Activated CD4-positive, alpha-beta T cell treated with anti-CD3 and anti-CD28 coated beads, Interleukin-2, amount 50 U/mL, for 1 hour (primary cell): Measurements from ENCODE around the gene CFL1.
A peak's percentile ranks its signal among the peaks of the same experiment; 100 is the strongest.

Source experiments
- DNase-seq: peaks from one replicate; pipeline ENCODE4 v3.0.0-alpha.2; 2020

The CFL1 gene

DNA sequence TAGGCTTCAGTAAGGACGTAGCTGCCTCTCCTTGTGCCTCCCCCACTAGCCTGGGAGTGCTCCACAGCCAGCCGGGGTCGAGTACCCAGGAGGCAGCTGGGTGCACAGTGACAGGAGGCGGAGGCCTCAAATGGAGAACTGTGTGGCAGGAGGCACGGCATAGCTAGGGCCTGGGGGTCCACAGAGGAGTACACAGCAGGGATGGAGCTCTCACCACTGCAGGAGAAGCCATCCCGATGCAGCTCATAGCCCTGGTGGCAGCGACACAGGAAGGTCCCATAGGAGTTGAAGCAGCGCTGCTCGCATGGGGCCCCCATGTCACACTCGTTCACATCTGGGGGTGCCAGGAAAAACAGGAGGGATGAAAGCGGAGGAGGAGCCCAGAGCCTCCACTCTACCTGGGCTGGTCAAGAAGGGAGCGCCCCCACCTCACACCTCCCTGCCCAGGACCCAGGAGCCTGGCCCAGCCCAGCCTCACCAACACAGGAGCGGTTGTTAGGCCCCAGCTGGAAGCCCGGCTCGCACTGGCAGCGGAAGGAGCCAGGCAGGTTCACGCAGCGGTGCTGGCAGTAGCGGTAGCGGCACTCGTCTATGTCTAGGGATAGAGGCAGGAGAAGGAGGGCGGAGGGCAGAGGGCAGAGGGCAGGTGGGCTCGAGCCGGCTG, 11.8 kb upstream of the CFL1 start:
- DNase-seq, result no peak

DNA sequence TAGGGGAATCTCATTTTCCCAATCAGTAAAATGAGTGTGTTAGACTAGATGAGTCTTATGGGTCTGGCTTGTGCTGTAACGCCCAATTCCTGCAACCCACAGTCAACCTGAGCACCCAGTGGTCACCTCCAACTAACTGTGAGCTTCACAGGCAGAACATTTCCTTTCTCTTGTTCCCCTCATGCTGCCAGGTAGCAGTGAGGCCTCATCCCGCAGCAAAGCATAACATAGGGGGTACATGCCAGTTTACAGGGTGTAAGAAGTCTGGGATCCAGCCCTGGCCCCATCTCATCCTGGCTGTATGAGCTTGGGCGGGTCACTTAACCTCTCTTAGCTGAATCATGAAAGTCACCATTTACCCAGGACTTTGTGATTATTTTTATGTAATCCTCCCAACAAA, 10.9 kb upstream of the CFL1 start:
- no peak for DNase-seq

DNA sequence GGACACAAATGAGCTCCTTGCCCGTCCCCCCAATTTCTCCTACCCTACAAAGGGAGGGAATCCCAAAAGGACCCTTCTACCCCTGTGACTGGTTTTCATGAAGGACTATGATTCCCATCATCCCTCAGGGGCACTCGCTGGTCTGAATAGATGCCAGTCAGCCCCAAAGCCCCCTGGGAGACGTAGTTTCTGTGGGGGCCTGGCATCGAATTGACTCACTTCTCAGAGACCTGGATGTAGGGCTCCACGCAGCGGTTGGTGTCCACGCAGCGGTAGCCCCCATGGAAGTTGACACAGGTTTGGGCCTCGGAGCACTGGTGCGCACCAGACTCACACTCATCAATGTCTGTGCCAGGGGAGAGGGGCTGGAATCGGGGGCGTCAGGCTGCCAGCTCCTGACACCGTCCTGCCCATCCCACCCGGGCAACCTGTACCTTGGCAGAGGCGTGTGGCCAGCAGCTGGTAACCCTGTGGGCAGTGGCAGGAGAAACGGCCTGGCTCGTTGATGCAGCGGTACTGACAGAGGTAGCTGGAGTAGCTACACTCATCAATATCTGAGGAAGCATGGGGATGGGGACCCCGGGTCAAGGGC, 10.2 kb upstream of the CFL1 start:
- peak; percentile 26 for DNase-seq

DNA sequence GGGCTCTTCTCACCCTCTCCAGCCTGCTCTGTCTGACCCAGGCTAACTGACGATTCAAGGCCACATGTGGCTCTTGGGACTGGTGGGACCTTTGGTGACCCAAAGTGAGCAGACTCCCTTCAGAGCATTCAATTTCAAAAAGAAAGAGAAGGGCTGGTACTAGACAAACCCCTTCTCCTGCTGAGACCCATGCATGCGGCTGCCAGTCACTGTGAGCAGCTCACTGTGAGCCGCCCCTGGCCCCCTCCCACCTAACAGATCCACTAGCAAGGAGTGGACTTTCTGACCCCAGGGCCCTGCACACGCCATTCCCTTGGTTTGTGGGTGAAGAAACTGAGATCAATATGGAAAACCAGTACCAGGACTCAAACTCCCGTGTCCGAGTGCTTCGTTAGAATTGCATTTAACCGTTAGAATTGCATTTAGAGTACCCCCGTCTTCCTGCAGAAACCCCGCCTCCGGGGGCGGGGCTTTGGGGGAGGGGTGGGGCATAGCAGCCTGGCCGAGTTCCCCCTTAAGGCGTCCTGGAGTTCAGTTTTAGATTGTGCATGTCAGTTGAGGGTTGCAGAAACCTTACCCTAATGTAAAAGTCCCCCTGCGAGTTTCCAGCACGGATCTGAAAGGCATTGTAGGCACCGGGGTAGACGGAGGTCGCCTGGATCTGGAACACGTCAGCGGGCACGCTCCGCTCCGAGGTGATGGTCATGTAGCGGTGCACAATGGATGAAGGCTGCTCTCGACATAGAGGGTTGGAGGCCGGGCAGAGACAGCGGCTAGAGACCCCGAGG, 9.5 kb upstream of the CFL1 start:
- DNase-seq, result no peak

DNA sequence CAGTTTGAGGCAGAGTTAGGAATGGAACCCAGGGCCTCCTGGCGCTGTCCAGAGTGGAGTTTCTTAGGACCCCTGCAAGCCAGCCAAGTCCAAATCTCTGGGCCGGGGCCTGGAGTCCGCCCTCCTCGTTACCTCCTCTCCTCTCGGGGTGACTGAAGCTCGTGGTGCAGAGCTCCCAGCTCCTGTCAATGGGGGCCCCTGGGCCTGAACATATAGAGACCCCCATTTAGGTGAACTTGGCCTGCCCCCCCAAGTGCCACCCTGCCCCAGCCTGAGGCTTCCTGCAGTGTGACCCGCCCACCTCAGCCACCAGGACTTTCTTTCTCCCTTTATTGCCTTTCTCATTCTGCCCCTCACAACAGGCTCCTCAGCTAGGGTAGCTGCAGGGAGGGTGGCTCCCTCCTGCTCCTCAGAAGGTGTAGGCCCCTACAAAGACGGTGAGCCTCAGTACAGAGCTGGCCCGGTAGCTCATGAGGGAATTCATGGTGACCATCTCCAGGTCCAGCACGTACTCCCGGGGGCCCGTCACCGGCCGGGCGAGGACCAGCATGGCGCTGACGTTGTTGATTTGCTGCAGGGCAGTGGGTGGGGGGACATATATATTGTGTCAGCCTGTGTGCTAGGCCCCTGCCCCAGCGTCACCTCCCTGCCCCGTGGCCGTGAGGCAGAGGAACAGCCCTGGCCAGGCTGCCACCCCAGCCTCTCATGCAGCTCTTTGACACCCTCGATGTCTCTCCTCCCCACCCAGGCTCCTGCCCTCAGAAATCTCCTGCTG, 8.7 kb upstream of the CFL1 start:
- no peak for DNase-seq

DNA sequence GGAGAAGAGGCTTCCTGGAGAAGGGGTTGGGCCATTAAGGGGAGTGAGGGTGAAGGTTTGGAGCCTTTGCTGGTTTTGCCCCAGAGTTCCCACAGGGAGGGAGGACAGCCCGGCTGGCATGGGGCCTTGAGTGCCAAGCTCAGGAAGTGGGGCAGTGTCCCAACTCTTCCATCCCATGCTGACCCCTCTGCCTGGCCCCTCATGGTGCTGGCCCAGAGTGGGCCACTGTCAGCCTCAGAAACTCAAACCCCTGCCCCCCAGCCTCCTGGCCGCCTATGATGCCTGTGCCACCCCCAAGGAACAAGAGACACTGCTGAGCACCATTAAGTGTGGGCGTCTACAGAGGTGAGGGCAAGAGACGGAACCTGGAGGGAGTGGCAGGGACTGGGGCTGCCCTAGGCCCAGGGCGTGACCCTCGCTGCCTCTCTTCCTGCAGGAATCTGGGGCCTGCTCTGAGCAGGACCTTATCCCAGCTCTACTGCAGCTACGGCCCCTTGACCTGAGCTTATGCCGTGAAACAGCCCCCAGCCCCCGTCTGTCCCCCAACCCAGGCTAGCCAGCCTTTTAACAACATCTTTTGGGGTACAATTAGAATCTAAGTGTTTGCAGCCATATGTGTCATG, 7.7 kb upstream of the CFL1 start:
- DNase-seq, result no peak

DNA sequence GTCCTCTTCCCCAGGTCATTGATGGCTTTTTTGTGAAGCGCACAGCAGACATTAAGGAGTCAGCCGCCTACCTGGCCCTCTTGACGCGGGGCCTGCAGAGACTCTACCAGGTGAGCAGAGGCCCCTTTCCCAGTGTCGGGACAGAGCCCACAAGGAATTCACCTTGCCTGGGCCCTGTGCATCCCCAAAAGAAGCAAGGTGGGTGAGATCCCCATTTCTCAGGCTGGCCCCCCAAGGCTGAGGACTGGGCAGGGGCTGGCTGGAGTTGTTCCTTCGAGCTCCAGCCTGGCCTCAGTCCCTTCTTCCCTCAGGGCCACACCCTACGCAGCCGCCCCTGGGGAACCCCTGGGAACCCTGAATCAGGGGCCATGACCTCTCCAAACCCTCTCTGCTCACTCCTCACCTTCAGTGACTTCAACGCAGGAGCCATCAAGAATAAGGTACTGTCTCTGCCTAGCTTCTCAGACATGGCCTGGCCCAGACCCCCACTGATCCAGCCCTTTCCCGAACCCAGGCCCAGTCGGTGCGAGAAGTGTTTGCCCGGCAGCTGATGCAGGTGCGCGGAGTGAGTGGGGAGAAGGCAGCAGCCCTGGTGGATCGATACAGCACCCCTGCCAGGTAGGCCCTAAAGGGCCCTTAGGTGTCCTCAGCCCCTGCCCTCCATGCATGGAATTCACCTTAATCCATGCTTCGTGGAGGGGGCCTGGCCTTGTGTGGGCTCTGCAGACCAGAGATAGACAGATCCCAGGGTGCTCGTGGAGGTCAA, 6.9 kb upstream of the CFL1 start:
- no peak for DNase-seq

DNA sequence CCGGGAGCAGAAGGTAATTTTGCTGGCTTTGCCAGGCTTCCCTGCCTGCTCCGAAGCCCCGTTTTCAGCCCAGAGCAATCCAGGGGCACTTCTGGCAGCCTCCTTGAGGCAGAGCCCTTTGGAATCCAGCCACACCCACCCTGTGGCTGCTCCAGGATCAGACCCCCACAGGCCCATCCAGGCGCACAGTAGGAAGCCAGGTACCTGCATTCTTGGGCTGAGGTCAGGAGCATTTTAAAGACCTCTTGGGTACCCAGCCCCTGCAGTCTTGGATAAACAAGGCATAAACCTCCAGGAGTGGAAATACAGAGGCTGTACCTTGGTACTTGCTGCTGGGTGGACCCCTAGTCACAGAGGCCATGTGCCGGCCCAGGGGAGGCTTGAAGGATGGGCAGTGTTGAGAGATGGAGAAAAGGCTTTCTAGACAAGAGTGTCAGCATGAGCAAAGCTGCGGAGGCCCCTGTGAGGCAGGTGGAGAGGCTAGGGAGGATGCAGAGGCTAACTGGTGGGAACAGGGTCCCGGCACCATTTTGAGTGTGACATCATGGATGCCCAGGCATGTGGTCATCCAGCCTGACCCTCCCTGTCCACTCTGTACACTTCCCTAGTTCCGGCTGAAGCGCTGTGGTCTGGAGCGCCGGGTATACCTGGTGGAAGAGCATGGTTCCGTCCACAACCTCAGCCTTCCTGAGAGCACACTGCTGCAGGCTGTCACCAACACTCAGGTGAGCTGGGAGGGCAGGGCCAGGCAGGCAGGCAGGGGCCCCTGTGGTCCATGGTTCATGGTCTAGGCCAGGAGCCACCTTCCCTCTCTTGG, 6.1 kb upstream of the CFL1 start:
- DNase-seq, result no peak

DNA sequence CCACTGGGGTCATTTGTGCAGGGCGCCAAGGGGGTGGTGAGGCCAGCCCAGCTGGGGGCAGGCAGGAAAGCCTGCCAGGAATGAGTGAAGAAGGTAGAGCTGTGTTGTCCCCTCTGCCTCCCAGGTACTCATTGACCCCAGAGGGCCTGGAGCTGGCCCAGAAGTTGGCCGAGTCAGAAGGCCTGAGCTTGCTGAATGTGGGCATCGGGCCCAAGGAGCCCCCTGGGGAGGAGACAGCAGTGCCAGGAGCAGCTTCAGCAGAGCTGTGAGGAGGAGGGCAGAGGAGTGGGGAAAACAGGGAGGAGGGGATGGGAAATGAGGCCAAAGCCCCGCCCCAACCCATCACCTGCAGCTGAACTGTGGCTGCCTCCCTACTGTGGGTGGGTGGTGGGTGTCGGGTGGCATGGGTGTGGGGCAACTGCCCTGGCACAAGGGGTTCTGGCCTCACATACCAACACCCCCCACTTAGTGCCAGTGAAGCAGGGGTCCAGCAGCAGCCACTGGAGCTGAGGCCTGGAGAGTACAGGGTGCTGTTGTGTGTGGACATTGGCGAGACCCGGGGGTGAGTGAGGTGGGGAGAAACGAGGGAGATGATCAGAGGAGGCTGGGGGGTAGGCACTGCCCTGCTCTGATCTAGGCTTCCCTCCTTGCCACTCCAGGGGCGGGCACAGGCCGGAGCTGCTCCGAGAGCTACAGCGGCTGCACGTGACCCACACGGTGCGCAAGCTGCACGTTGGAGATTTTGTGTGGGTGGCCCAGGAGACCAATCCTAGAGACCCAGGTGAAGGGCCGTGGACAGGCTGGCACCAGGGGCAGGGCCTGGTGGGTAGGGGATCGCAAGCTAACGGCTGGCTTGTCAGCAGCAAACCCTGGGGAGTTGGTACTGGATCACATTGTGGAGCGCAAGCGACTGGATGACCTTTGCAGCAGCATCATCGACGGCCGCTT, 5.2 kb upstream of the CFL1 start:
- no peak for DNase-seq

DNA sequence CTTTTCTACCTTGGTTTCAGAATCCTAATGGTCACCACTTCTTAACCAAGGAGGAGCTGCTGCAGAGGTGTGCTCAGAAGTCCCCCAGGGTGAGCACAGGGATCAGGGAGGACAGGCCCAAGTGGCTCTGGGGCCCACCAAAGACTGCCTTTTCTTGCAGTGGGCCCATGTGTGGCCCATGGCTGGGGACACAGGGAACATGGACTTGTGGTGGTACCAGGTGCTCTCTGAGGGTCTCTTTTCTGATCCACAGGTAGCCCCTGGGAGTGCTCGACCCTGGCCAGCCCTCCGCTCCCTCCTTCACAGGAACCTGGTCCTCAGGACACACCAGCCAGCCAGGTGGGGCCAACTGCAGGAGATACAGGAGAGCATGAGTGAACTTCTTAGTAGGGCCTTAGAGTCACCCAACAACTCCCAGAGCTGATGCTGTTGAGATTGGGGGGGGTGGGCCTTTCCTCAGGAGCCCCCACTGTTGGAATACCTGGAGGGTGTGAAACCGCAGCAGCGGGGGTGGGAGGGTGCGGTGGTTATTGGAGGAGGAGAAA, 4.3 kb upstream of the CFL1 start:
- no peak for DNase-seq

DNA sequence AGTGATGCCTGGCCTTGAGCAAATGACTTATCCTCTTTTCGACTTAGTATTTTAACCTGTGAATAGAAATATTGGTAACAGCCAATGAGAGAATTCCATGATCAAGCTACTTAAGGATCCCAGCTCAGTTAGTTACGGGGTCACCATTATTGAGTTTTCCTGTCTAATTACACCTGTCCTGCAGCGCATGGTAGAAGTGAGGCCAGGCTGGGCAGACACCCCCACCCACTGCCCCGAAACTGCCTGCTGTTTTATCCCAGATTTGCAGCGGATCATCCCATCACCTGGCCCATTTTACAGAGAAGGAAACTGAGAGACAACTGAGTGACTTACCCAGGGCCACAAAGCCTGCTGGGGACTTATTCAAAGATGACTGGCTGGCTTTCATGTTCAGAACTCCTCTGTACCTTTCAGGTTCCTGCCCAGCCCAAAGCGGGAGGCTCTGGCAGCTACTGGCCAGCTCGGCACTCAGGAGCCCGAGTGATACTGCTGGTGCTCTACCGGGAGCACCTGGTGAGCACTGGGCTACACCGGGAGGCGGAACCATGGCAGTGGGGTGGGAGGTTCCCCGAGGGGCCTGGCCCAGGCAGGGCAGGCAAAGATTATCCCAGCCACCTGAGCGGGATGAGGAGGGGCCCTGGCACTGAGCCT, 3.7 kb upstream of the CFL1 start:
- DNase-seq, result no peak

DNA sequence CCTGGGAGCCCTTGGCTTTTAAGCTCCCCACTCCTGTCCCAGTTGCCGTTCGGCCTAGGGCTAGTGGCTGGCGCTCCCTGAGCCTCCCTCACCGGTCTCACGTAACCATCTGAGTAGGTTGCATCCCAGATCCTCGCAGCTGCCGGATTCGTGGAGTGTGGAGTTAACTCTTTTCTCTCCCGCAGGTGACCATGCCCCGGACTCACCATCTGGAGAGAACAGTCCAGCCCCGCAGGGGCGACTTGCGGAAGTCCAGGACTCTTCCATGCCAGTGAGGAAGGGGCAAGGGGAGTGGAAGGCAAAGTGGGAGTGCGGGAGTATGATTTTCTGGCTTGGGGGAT, 3.2 kb upstream of the CFL1 start:
- DNase-seq, result no peak

DNA sequence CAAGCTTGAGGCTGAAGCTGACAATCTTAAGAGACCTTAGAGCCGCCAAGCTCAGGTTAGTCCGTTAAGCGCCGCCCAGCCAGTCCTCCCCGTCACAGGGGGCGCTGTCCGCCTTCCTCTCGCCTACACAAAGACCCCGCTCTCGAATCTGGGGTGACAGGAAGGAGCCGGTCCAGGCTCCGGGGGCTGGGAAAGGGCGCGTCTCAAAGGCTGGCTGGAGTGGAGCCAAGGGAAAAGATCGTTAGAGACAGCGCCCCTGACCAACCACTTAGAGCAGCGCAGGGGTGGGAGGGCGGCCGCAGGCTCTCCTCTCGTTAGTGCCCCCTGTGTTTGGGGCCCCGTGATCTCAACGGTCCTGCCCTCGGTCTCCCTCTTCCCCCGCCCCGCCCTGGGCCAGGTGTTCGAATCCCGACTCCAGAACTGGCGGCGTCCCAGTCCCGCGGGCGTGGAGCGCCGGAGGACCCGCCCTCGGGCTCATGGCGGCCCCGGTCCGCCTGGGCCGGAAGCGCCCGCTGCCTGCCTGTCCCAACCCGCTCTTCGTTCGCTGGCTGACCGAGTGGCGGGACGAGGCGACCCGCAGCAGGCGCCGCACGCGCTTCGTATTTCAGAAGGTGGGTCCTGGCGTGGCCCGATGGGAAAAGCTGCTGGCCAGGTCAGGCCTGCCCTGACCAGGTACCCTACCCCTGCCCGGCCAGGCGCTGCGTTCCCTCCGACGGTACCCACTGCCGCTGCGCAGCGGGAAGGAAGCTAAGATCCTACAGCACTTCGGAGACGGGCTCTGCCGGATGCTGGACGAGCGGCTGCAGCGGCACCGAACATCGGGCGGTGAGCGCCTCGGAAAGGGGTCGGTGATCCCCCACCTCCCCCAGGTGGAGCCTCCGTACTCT, 2.5 kb upstream of the CFL1 start, which contains the start of gene MUS81:
MUS81 (plus strand) TSS at position 156 of the 887 bp plus-strand sequence; CDS start at position 477, 321 bp downstream.
- DNase-seq, result peak; percentile 98

DNA sequence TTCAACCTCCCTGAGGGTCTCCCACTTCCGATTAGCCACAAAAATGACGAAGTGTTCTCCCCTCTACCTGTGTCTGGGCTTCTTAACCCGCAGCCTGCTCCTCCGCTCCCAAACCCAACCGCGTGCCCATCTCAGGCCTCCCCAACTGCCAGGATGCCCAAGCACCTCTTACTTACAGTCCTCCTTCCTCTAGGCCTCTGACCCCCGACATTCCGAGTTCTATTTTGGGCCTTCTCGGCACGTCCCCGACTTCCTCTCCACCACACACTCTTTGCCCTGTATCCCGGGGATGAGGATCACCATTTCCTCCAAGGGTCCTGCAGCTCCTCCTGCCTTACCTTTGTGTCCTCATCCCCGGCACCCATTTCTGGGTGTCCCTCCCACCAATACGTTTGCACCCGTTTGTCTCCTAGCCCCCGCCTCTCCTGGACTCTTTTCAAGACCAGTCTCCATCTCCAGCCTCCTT, 1.9 kb upstream of the CFL1 start:
- DNase-seq, result no peak

DNA sequence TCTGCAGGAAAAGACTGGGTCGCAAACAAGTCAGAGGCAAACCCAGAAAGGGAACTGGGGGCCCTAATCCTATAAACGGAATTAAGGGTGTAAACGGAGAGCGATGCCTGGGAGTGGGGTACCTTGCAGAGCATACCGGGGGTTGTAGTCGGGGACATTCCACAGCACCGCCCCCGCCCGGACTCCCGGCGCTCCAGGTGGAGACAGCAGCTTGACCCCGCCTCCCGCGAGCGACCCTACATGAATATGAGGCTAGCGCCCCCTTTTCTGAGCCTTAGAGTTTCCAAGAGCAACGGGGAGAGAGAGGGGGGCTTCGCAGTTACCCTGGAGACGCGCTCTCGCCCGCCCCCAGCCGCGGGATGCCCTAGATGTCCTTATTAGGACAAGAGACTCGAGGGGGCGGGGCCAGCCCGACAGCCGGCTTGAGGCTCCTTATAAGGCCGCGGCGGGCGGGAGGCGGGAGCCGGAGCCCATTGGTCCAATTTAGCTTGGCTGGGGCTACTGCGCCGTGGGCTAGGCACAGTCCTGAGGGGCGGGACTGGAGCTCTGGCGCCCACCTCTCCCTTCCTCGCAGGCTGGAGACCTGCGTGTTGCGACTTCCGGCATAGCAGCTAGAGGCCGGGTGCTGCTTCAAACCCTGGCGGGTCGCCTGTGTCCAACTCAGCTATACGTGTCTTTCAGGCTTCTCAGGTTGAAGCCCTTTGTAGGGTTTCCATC, 1.3 kb upstream of the CFL1 start:
- DNase-seq, result peak; percentile 96

DNA sequence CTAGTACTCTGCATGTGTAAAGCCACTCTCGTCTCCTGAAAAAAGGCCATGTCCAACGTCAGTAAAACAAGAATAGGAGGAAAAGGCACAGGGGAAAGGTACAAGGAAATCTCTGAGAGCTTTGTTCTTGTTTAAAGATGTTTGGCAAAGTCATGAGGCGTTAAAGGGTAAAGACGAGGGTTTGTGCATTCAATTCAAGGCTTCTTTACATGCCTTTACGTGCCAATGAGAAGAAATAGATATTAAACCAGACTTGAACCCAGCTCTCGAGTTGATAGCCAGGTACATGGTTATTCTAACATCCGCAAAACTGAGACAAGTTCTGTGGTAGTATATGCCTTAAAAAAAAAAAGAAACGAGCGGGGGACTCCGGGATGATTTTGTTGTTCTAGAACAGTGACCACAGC, 704 bp upstream of the CFL1 start:
- DNase-seq, result no peak

DNA sequence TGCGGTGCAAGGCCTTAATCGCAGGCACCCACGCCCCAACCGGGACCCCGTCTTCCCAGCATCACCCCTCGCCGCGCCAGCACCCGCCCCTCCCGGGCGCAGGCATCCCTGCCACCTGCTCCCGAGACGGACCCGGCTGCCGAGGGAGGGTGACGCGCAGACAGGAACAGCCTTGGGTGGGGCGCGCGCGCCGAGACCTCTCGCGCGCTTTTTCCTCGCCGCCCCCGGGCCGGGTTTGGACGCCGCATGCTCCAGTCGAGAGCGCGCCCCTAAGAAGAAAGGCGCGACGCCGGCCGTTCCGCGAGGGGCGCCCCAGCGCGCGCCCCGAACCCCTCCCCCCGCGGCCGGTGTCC, 504 bp downstream of the CFL1 start:
- peak; percentile 66 for DNase-seq
